ENCODE measurements around the gene HSFX1.
A peak's percentile ranks its signal among the peaks of the same experiment; 100 is the strongest.
"Not testable (repeated sequence)": the region's sequence is repeated elsewhere in the genome, so short reads cannot be mapped to it uniquely, and the experiment has no call there.

Gene HSFX1

GRCh38 chrX:149762696-149763614, 10.9 kb upstream of the HSFX1 start:
- peaks cover 0 to 6% (median 0%) of the 10 kb centered on the region in 11 experiments; a peak in 3 of 22 replicates for H3K9me3 ChIP-seq (replicated peaks in 1 of 11)
- H3K27me3 ChIP-seq, result no peaks in the 10 kb centered on the region

GRCh38 chrX:149770344-149770743, 3.5 kb upstream of the HSFX1 start:
- H3K4me3 ChIP-seq; H3K4me2 ChIP-seq; H3K9me3 ChIP-seq (replicated peaks in 1 of 11); H3K9ac ChIP-seq; H4K20me1 ChIP-seq; H3K4me1 ChIP-seq; H3K27me3 ChIP-seq; H3K27ac ChIP-seq; H3K36me3 ChIP-seq: not testable (repeated sequence)

More at GRCh38 chrX:149762696-149763614, 10.9 kb upstream of the HSFX1 start:
- H4K20me1 ChIP-seq, result no peaks in the 10 kb centered on the region
- H3K27ac ChIP-seq, result no peak overlapping the region
- H3K4me1 ChIP-seq, result no peaks in the 10 kb centered on the region
- no peak overlapping the region for H3K4me3 ChIP-seq
- no peak for TF ChIP-seq Cebpa-rat (IDR thresholded peaks at IDR 0.05)
- H3K36me3 ChIP-seq, result no peaks in the 10 kb centered on the region
- no peak overlapping the region for H3K9ac ChIP-seq
- H3K4me2 ChIP-seq, result no peak overlapping the region; a peak in 1 of 22 replicates

GRCh38 chrX:149773026-149773425, 842 bp upstream of the HSFX1 start:
- not testable (repeated sequence) for H3K27ac ChIP-seq; H3K36me3 ChIP-seq; H3K9me3 ChIP-seq (replicated peaks in 1 of 11); H3K4me1 ChIP-seq; H4K20me1 ChIP-seq; H3K4me2 ChIP-seq; H3K4me3 ChIP-seq; H3K9ac ChIP-seq; H3K27me3 ChIP-seq

- not testable (repeated sequence) for H3K36me3 ChIP-seq; H3K4me3 ChIP-seq; H3K27ac ChIP-seq; H3K27me3 ChIP-seq; H3K4me2 ChIP-seq; H4K20me1 ChIP-seq; H3K9me3 ChIP-seq (replicated peaks in 1 of 11); H3K4me1 ChIP-seq; H3K9ac ChIP-seq
Measured at GRCh38 chrX:149777999-149778398, 4.1 kb downstream of the HSFX1 start.

- H4K20me1 ChIP-seq; H3K9ac ChIP-seq; H3K27ac ChIP-seq; H3K27me3 ChIP-seq; H3K4me1 ChIP-seq; H3K4me3 ChIP-seq; H3K4me2 ChIP-seq; H3K9me3 ChIP-seq (replicated peaks in 1 of 11); H3K36me3 ChIP-seq: not testable (repeated sequence)
Measured at GRCh38 chrX:149781727-149782126, 7.9 kb downstream of the HSFX1 start, which contains the start of gene MAGEA9. TSS of gene MAGEA9 (plus strand) at chrX:149781930. CDS start at chrX:149786211, 4,281 bp downstream.

- H4K20me1 ChIP-seq, result not testable (repeated sequence)
Measured at GRCh38 chrX:149795531-149795930, 21.7 kb downstream of the HSFX1 start.

GRCh38 chrX:149799095-149799714, 25.3 kb downstream of the HSFX1 start:
- Histone ChIP-seq H3K4me1 (peaks cover 0 to 9% (median 0%) of the 10 kb centered on the region in 10 experiments; a peak in 5 of 20 replicates), H3K9me3 (replicated peaks in 1 of 11) (peaks cover 0 to 7% (median 0%) of the 10 kb centered on the region in 11 experiments; a peak in 1 of 22 replicates), H3K27me3 (no peaks in the 10 kb centered on the region), H3K36me3 (no peaks in the 10 kb centered on the region), H3K27ac (no peak overlapping the region), H3K4me3 (no peak overlapping the region), H3K9ac (no peak overlapping the region), H4K20me1 (no peaks in the 10 kb centered on the region), H3K4me2 (peak overlapping the region in 3 of 11 experiments; percentile 2 to 43 (median 22); a peak in 3 of 22 replicates)
- no peak for TF ChIP-seq Cebpa-rat (IDR thresholded peaks at IDR 0.05)

More at GRCh38 chrX:149795531-149795930, 21.7 kb downstream of the HSFX1 start:
- H3K4me2 ChIP-seq; H3K4me3 ChIP-seq; H3K9me3 ChIP-seq (replicated peaks in 1 of 11); H3K27me3 ChIP-seq; H3K36me3 ChIP-seq; H3K4me1 ChIP-seq; H3K9ac ChIP-seq; H3K27ac ChIP-seq: not testable (repeated sequence)

- no peaks in the 10 kb centered on the region for H3K36me3 ChIP-seq
- H3K4me2 ChIP-seq, result no peak overlapping the region
- H3K27me3 ChIP-seq, result no peaks in the 10 kb centered on the region
- H3K4me1 ChIP-seq, result peaks cover 0 to 9% (median 0%) of the 10 kb centered on the region in 10 experiments; a peak in 5 of 20 replicates
- no peaks in the 10 kb centered on the region for H4K20me1 ChIP-seq
- H3K9me3 ChIP-seq (replicated peaks in 1 of 11), result peaks cover 0 to 7% (median 0%) of the 10 kb centered on the region in 11 experiments; a peak in 1 of 22 replicates
- no peak for TF ChIP-seq Cebpa-rat (IDR thresholded peaks at IDR 0.05)
- H3K9ac ChIP-seq, result no peak overlapping the region
- H3K27ac ChIP-seq, result no peak overlapping the region
- no peak overlapping the region for H3K4me3 ChIP-seq
Measured at GRCh38 chrX:149799938-149800337, 26.1 kb downstream of the HSFX1 start.

GRCh38 chrX:149803458-149804062, 29.7 kb downstream of the HSFX1 start:
- H3K4me3 ChIP-seq, result no peak overlapping the region
- no peak overlapping the region for H3K9ac ChIP-seq
- 0 out of 22 replicates have a peak, but pooled peaks cover 0 to 7% (median 0%) of the 10 kb centered on the region in 11 experiments for H3K9me3 ChIP-seq (replicated peaks in 1 of 11)

More at GRCh38 chrX:149803458-149804062, 29.7 kb downstream of the HSFX1 start:
- H3K27ac ChIP-seq, result no peak overlapping the region
- H3K27me3 ChIP-seq, result no peaks in the 10 kb centered on the region
- no peak for TF ChIP-seq Cebpa-rat (IDR thresholded peaks at IDR 0.05)
- peaks cover 0 to 9% (median 0%) of the 10 kb centered on the region in 10 experiments; a peak in 5 of 20 replicates for H3K4me1 ChIP-seq
- no peaks in the 10 kb centered on the region for H4K20me1 ChIP-seq
- H3K4me2 ChIP-seq, result no peak overlapping the region
- H3K36me3 ChIP-seq, result no peaks in the 10 kb centered on the region

All from BLaER1 treated with 17β-estradiol and CSF1 and Interleukin-3, amounts not matched to agents 10 nM and 100 nM (cell line).